Measurements from ENCODE around the gene GADD45G. TPM values are rescaled to one million over a fixed set of nuclear protein-coding genes. Genes with fewer than 3 reads are reported as not detected.

GADD45G gene
- total RNA-seq, 1 donor from 2014 or later: 5.2 TPM

GRCh38 chr9:89603767-89604665 lies 796 bp upstream of the GADD45G start:
- peak; percentile 27 for DNase-seq (ENCODE audit: low read depth)
- H3K36me3 Mint-ChIP-seq (ENCODE audit: low read depth, unreplicated experiment): no peaks in the 10 kb centered on the region

GRCh38 chr9:89605465-89606048 lies 745 bp downstream of the GADD45G start:
- peak overlapping the region; percentile 85 for H3K27ac Mint-ChIP-seq (ENCODE audit: unreplicated experiment)
- no peaks in the 10 kb centered on the region for H4K20me1 ChIP-seq (ENCODE audit: insufficient read depth, low read length)
- peak overlapping the region; percentile 90 for H3K4me3 Mint-ChIP-seq (ENCODE audit: unreplicated experiment)
- FAIRE-seq (no peak), DNase-seq (ENCODE audit: low read depth) (peak; percentile 58)
- no peaks in the 10 kb centered on the region for H3K79me2 ChIP-seq (ENCODE audit: insufficient read depth, low read length)
- H3K27me3 Mint-ChIP-seq (ENCODE audit: low read depth, unreplicated experiment): peaks cover 37% of the 10 kb centered on the region
- no peaks in the 10 kb centered on the region for H3K9me3 ChIP-seq (ENCODE audit: insufficient read depth, low read depth, low read length)
- TF ChIP-seq EZH2 (IDR thresholded peaks at IDR 0.05; ENCODE audit: insufficient read depth, low read length) (peak; percentile 22), CTCF (IDR thresholded peaks at IDR 0.05; ENCODE audit: insufficient read depth, low read depth, low read length) (no peak)
- peak overlapping the region; percentile 96 for H3K4me2 ChIP-seq (ENCODE audit: low read length)
- H2AFZ ChIP-seq (ENCODE audit: low read depth, low read length): peak overlapping the region; percentile 76
- H3K4me1 ChIP-seq (ENCODE audit: insufficient read depth, low read length): peaks cover 36% of the 10 kb centered on the region
- peaks cover 21% of the 10 kb centered on the region for H3K27me3 ChIP-seq (ENCODE audit: insufficient read depth, low read length)
- H3K4me3 ChIP-seq (ENCODE audit: insufficient read depth, low read depth, low read length): peak overlapping the region; percentile 65
- no peaks in the 10 kb centered on the region for H3K9me3 Mint-ChIP-seq (ENCODE audit: unreplicated experiment)
- no peaks in the 10 kb centered on the region for H3K36me3 Mint-ChIP-seq (ENCODE audit: low read depth, unreplicated experiment)
- peaks cover 11% of the 10 kb centered on the region for H3K4me1 Mint-ChIP-seq (ENCODE audit: low read depth, unreplicated experiment)
- H3K36me3 ChIP-seq (ENCODE audit: insufficient read depth, low read length): no peaks in the 10 kb centered on the region
- peak overlapping the region; percentile 70 for H3K9ac ChIP-seq (ENCODE audit: low read length)
- H3K27ac ChIP-seq (ENCODE audit: low read depth, low read length): no peak overlapping the region

More at GRCh38 chr9:89603767-89604665, 796 bp upstream of the GADD45G start:
- Mint-ChIP-seq H3K27me3 (ENCODE audit: low read depth, unreplicated experiment) (peaks cover 34% of the 10 kb centered on the region), H3K27ac (ENCODE audit: unreplicated experiment) (no peak overlapping the region), H3K9me3 (ENCODE audit: unreplicated experiment) (no peaks in the 10 kb centered on the region), H3K4me3 (ENCODE audit: unreplicated experiment) (peak overlapping the region; percentile 90), H3K4me1 (ENCODE audit: low read depth, unreplicated experiment) (peaks cover 11% of the 10 kb centered on the region)
- Histone ChIP-seq H3K4me3 (ENCODE audit: insufficient read depth, low read depth, low read length) (peak overlapping the region; percentile 65), H2AFZ (ENCODE audit: low read depth, low read length) (peak overlapping the region; percentile 49), H3K4me1 (ENCODE audit: insufficient read depth, low read length) (peaks cover 36% of the 10 kb centered on the region), H3K4me2 (ENCODE audit: low read length) (peak overlapping the region; percentile 96), H3K27me3 (ENCODE audit: insufficient read depth, low read length) (peaks cover 25% of the 10 kb centered on the region), H3K79me2 (ENCODE audit: insufficient read depth, low read length) (no peaks in the 10 kb centered on the region), H3K9ac (ENCODE audit: low read length) (no peak overlapping the region), H3K27ac (ENCODE audit: low read depth, low read length) (no peak overlapping the region), H3K9me3 (ENCODE audit: insufficient read depth, low read depth, low read length) (no peaks in the 10 kb centered on the region), H4K20me1 (ENCODE audit: insufficient read depth, low read length) (no peaks in the 10 kb centered on the region), H3K36me3 (ENCODE audit: insufficient read depth, low read length) (no peaks in the 10 kb centered on the region)
- TF ChIP-seq CTCF (IDR thresholded peaks at IDR 0.05; ENCODE audit: insufficient read depth, low read depth, low read length) (peak; percentile 22), EZH2 (IDR thresholded peaks at IDR 0.05; ENCODE audit: insufficient read depth, low read length) (peak; percentile 55)
- FAIRE-seq: no peak

Data from astrocyte (in vitro differentiated cells and primary cell).